Choroid plexus epithelial cell (primary cell): ENCODE measurements around the gene DNPH1.

Experiments used
- DNase-seq: peaks from one replicate; pipeline ENCODE4 v3.0.0-alpha.2; 2010; ENCODE audit warnings: low read depth
- H3K4me3 ChIP-seq: 2 replicates; pipeline ENCODE4 v1.5.1; 2011; ENCODE audit warnings: low read depth, mild to moderate bottlenecking, control low read depth, low read length, moderate library complexity
- TF ChIP-seq, protein P1 (sequence below): conservative IDR thresholded peaks from 2 replicates; pipeline ENCODE4 v1.5.1; 2011; ENCODE audit warnings: low read depth, mild to moderate bottlenecking, control low read depth, inconsistent platforms, low read length, moderate library complexity

The DNPH1 gene

DNA sequence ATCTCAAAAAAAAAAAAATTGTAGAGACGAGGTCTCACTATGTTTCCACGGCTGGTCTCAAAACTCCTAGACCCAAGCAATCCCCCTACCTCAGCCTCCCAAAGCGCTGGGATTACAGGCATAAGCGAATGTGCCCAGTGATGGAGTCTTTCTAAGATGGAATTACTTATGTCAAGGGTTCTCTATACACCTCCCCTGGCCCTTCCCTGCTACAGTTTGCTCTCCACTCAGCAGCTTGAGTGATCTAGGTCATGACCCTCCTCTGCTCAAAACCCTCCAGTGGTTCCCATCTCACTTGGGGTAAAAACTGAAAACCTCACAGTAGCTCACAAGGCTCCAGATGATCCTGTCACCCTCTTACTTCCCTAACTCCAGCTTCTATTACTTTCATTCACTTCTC, 1.8 kb upstream of the DNPH1 start:
- H3K4me3 ChIP-seq = no peak overlapping the region
- no peak for DNase-seq
- TF ChIP-seq, protein P1, sequence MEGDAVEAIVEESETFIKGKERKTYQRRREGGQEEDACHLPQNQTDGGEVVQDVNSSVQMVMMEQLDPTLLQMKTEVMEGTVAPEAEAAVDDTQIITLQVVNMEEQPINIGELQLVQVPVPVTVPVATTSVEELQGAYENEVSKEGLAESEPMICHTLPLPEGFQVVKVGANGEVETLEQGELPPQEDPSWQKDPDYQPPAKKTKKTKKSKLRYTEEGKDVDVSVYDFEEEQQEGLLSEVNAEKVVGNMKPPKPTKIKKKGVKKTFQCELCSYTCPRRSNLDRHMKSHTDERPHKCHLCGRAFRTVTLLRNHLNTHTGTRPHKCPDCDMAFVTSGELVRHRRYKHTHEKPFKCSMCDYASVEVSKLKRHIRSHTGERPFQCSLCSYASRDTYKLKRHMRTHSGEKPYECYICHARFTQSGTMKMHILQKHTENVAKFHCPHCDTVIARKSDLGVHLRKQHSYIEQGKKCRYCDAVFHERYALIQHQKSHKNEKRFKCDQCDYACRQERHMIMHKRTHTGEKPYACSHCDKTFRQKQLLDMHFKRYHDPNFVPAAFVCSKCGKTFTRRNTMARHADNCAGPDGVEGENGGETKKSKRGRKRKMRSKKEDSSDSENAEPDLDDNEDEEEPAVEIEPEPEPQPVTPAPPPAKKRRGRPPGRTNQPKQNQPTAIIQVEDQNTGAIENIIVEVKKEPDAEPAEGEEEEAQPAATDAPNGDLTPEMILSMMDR = no peak

DNA sequence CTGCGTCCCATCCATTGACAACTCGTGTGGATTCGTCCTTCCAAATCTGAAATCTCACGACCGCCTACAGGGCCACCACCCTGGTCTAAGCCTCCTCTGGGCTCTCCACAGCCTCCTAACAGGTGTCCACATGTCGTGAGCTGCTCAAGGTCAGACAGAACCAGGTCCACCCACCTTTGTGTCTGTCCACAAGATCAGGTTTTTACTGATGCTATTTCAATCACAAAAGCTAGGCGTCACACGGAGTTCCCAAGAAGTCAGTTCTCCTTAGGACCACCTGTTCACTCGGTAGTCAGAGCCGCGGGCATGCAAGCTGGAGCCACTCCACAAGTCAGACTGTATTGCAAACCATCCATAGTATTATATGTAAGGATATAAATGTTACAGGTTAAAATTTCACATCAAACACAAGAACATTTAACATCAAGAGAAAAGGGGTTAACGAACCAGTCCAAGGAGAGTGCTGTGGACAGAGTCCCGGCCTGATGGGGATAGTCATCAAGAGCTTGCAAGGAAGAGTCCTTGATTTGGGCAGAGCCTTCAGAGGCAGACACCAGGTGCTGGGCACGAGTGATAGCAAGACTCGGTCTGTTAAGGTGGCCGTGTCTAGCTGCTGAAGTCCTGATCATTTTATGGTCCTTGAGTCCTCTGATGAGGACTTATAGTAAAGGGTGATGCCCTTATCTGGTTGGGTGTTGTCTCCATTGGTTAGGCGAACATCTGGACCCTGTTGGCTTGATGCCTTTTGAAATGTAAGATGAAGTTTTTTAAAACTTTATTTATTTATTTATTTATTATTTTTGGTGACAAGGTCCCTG, 731 bp upstream of the DNPH1 start:
- no peak overlapping the region for H3K4me3 ChIP-seq
- no peak for DNase-seq
- TF ChIP-seq, protein P1 = no peak

DNA sequence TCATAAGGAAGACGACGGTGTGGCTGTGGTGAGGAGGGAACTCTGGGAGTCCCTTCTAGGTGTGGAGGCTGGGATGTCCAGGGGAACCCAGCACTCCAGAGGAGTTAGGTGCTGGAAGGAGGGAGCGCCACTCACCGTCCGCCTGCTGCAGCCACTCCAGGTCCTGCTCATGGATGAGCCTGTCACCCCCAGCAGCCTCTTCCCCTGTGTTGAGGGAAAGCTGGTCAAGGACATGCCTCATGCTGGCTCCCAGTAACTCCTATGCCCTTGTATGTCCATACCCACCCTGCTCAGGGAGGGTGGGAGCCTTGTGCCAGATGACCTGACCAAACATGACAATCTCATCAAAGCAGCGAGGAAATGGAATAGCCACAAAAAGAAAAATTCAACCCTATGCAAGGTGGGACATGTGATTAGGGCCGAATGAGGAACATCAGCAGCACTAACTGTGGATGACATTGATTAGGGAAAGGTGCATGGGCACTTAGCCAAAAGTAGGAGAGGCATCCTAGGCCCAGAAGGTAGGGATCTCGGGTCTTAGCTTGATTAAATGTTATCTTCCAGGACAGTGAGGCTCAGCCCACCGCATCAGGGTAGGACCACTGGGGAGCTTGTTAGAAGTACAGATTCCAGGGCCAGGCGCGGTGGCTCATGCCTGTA, 3.0 kb downstream of the DNPH1 start:
- DNase-seq = no peak
- TF ChIP-seq, protein P1 = no peak

DNA sequence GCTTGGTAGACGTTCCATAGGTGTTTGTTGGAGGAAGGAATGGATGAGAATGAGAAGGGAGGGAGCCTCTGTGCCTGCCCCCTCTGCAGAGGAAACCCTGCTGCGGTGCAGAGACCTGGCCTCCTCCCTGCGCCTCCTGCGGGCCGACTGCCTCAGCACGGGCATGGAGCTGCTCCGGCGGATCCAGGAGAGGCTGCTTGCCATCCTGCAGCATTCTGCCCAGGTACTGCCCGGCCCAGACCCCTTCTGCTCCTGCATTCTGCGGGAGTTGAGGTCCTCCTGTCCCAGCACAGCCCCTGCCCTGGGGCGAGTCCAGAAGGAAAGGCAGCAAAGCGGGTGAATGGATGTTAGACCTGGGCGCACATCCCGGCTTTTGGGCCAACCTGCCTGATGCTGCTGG, 6.1 kb downstream of the DNPH1 start:
- TF ChIP-seq, protein P1 = no peak
- DNase-seq = no peak
- H3K4me3 ChIP-seq = no peak overlapping the region

More for the DNA sequence above, 3.0 kb downstream of the DNPH1 start:
- no peak overlapping the region for H3K4me3 ChIP-seq

DNA sequence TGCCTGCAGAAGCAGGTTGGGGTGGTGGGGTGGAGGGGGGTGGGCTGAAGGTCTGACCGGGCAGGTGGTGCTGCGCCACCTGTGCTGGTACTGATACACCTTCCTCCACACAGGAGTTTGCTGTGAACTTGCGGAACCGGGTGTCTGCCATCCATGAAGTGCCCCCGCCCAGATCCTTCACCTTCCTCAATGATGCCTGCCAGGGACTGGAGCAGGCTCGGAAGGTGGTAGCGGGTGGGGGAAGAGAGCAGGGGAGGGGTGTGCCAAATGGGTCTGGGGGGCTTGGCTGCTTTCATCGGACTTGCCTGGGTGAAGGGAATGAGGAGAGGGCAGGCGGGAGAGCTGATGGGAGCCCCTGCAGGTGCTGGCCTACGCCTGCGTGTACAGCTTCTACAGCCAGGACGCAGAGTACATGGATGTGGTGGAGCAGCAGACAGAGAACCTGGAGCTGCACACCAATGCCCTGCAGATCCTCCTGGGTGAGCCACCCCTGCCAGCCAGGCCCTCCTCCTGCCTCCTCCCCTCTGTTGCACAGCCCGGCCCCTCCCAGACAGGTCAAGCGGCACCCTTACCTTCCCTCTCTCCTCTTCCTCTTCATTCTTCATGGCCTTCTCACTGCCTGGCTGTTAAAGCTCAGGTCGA, 6.7 kb downstream of the DNPH1 start:
- H3K4me3 ChIP-seq = no peak overlapping the region
- TF ChIP-seq, protein P1 = no peak
- DNase-seq = no peak

DNA sequence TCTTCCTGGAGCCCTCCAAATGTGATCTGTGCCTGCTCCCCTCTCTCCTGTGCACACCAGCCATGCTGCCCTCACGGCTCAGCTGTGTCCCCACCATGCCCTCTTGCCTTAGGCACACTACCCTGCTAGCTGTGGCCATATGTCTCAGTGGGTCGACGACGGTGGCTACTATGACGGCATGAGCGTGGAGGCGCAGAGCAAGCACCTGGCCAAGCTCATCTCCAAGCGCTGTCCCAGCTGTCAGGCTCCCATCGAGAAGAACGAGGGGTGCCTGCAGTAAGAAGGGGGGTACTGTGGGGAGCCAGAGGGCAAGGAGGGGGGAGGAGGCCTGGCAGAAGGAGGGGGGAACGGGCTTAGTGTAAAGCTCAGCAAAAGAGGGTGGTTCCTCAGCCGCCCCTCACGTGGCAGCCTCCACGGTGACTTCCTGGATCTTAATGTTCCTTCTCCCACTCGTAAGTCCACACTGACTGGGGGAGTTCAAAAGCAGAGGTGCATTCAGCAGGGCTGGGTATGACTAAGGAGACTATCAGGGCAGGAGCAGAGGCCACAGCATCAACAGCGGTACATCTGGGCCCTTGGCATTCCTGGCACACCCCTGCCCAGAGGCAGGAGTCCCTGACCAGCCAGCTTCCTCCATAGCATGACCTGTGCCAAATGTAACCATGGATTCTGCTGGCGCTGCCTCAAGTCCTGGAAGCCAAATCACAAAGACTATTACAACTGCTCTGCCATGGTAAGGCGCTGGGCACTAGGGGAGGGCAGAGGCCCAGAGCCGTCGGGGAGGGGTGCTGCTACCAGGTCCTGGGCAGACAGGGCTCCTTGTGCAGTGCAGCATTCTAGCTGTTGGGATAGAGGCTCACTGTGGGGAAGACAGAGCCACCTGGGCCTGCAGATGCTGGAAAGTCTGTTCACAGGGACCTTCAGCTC, 8.0 kb downstream of the DNPH1 start:
- DNase-seq = no peak
- H3K4me3 ChIP-seq = no peak overlapping the region
- TF ChIP-seq, protein P1 = no peak
